H1 (cell line): ENCODE results near the gene C4orf33.

ENCODE experiments used
- CEBPB ChIP-seq: IDR thresholded peaks from 2 replicates; pipeline ENCODE4 v1.6.1; 2012; ENCODE audit warnings: low read depth, low read length
- CHD2 ChIP-seq: IDR thresholded peaks from 2 replicates; pipeline ENCODE4 v1.6.1; 2012; ENCODE audit warnings: low read length, improper control_type of control experiment
- POLR2A ChIP-seq, 2 experiments: IDR thresholded peaks; 1 replicate in 1 of 2; 2 replicates in 1 of 2; pipeline ENCODE4 v1.6.1; 2011; ENCODE audit warnings: low read depth in 2 of 2, low read length in 2 of 2, mild to moderate bottlenecking in 2 of 2; ENCODE audit errors: control extremely low read depth in 1 of 2
- POLR2AphosphoS5 ChIP-seq: IDR thresholded peaks from 2 replicates; pipeline ENCODE4 v1.6.1; 2011; ENCODE audit warnings: low read depth, low read length
- RFX5 ChIP-seq: IDR thresholded peaks from 2 replicates; pipeline ENCODE4 v1.6.1; 2011; ENCODE audit warnings: low read depth, low read length, improper control_type of control experiment, borderline replicate concordance
- SP4 ChIP-seq: IDR thresholded peaks from 2 replicates; pipeline ENCODE4 v1.6.1; 2012; ENCODE audit warnings: low read length, inconsistent platforms
- TCF12 ChIP-seq: IDR thresholded peaks from 2 replicates; pipeline ENCODE4 v1.6.1; 2011; ENCODE audit warnings: low read depth, mild to moderate bottlenecking, low read length
- TF ChIP-seq, protein P1 (sequence below), 3 experiments: IDR thresholded peaks; 1 replicate in 2 of 3; 2 replicates in 1 of 3; pipeline versions ENCODE4 v1.5.1 to v1.6.1; 2011; ENCODE audit warnings: low read length in 3 of 3, mild to moderate bottlenecking in 3 of 3, inconsistent platforms in 2 of 3, low read depth in 1 of 3, moderate library complexity in 1 of 3; ENCODE audit not compliant: insufficient read depth in 1 of 3; ENCODE audit errors: control extremely low read depth in 1 of 3

- no peak for TF ChIP-seq RFX5
- TF ChIP-seq CHD2, result no peak
- TF ChIP-seq CEBPB, result no peak
- TF ChIP-seq SP4, result no peak
- TF ChIP-seq, protein P1, sequence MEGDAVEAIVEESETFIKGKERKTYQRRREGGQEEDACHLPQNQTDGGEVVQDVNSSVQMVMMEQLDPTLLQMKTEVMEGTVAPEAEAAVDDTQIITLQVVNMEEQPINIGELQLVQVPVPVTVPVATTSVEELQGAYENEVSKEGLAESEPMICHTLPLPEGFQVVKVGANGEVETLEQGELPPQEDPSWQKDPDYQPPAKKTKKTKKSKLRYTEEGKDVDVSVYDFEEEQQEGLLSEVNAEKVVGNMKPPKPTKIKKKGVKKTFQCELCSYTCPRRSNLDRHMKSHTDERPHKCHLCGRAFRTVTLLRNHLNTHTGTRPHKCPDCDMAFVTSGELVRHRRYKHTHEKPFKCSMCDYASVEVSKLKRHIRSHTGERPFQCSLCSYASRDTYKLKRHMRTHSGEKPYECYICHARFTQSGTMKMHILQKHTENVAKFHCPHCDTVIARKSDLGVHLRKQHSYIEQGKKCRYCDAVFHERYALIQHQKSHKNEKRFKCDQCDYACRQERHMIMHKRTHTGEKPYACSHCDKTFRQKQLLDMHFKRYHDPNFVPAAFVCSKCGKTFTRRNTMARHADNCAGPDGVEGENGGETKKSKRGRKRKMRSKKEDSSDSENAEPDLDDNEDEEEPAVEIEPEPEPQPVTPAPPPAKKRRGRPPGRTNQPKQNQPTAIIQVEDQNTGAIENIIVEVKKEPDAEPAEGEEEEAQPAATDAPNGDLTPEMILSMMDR (IDR thresholded peaks at IDR 0.05; ENCODE audit: control extremely low read depth in 1 of 3, insufficient read depth in 1 of 3, low read depth in 1 of 3, low read length in 3 of 3), result no peak
- TF ChIP-seq POLR2A (IDR thresholded peaks at IDR 0.05; ENCODE audit: control extremely low read depth in 1 of 2, low read depth in 2 of 2, low read length in 2 of 2), result no peak
- no peak for TF ChIP-seq TCF12
- TF ChIP-seq POLR2AphosphoS5, result no peak
These were observed 21.8 kb downstream of the C4orf33 start for GRCh38 chr4:129117705-129118104.
